C4-2B (cell line): ENCODE data around the gene PTPRCAP.
A peak's percentile ranks its signal among the peaks of the same experiment; 100 is the strongest.

Experiments
- H3K27ac ChIP-seq: fragments of 450-650 bp; 2 replicates; pipeline ENCODE4 v1.5.1; 2017
- CTCF ChIP-seq: fragments of 450-650 bp; conservative IDR thresholded peaks from 2 replicates; pipeline ENCODE4 v1.5.1; 2017; ENCODE audit warnings: mild to moderate bottlenecking
- ZFX ChIP-seq: fragments of 450-650 bp; IDR thresholded peaks from 2 replicates; pipeline ENCODE4 v1.6.1; 2017

PTPRCAP gene

GRCh38 chr11:67441731-67442351 is 4.4 kb upstream of the PTPRCAP start:
- TF ChIP-seq CTCF: no peak
- TF ChIP-seq ZFX: no peak
- peak overlapping the region; percentile 96 for H3K27ac ChIP-seq

- no peak overlapping the region for H3K27ac ChIP-seq
- no peak for TF ChIP-seq CTCF
- no peak for TF ChIP-seq ZFX
Observed at GRCh38 chr11:67441098-67441563, 3.6 kb upstream of the PTPRCAP start.

- TF ChIP-seq ZFX (no peak), CTCF (no peak)
- no peak overlapping the region for H3K27ac ChIP-seq
Observed at GRCh38 chr11:67440229-67441097, 3.0 kb upstream of the PTPRCAP start.

GRCh38 chr11:67439321-67440228 is 2.1 kb upstream of the PTPRCAP start:
- TF ChIP-seq CTCF: no peak
- TF ChIP-seq ZFX: no peak
- no peak overlapping the region for H3K27ac ChIP-seq

GRCh38 chr11:67438158-67438902 is 848 bp upstream of the PTPRCAP start:
- no peak overlapping the region for H3K27ac ChIP-seq
- TF ChIP-seq ZFX (no peak), CTCF (no peak)

GRCh38 chr11:67437809-67438157 is 301 bp upstream of the PTPRCAP start:
- TF ChIP-seq ZFX (no peak), CTCF (no peak)
- no peak overlapping the region for H3K27ac ChIP-seq
